HG03175 (cell line): ENCODE data around the gene PIGX.

ENCODE experiments used
- ATAC-seq: cut with Tn5 transposase; IDR thresholded peaks from one replicate; pipeline ENCODE4 v1.9.1; 2021; ENCODE audit warnings: mild to moderate bottlenecking, moderate library complexity; ENCODE audit not compliant: unreplicated experiment

PIGX gene

GRCh38 chr3:196711838-196712513 is at the start of gene PIGX, which contains the start of gene CEP19:
Gene PIGX (plus strand): TSS chr3:196712377.
Gene CEP19 (minus strand): TSS chr3:196712250. CDS start chr3:196708657, 3,593 bp downstream.
- ATAC-seq, result peak; percentile 72

GRCh38 chr3:196662711-196663571 is 49.2 kb upstream of the PIGX start:
- ATAC-seq, result no peak

GRCh38 chr3:196666001-196666867 is 45.9 kb upstream of the PIGX start:
- no peak for ATAC-seq

- no peak for ATAC-seq
These were observed 44.9 kb upstream of the PIGX start for GRCh38 chr3:196667056-196667825.

GRCh38 chr3:196670339-196670738 is 41.8 kb upstream of the PIGX start:
- no peak for ATAC-seq

- ATAC-seq, result no peak
These were observed 38.5 kb upstream of the PIGX start for GRCh38 chr3:196673632-196674031.

GRCh38 chr3:196677353-196677752 is 34.8 kb upstream of the PIGX start:
- ATAC-seq, result no peak

GRCh38 chr3:196677931-196678330 is 34.2 kb upstream of the PIGX start:
- no peak for ATAC-seq

GRCh38 chr3:196684548-196685407 is 27.4 kb upstream of the PIGX start:
- peak; percentile 87 for ATAC-seq

- no peak for ATAC-seq
These were observed 25.7 kb upstream of the PIGX start for GRCh38 chr3:196686436-196686835.

GRCh38 chr3:196688349-196688748 is 23.8 kb upstream of the PIGX start:
- no peak for ATAC-seq

- no peak for ATAC-seq
These were observed 22.1 kb upstream of the PIGX start for GRCh38 chr3:196689941-196690660.

GRCh38 chr3:196691386-196691785 is 20.8 kb upstream of the PIGX start:
- ATAC-seq, result no peak

- no peak for ATAC-seq
These were observed 18.0 kb upstream of the PIGX start for GRCh38 chr3:196694202-196694638.

GRCh38 chr3:196694941-196695848 is 17.0 kb upstream of the PIGX start:
- no peak for ATAC-seq

GRCh38 chr3:196695849-196696226 is 16.3 kb upstream of the PIGX start:
- ATAC-seq, result no peak

- no peak for ATAC-seq
These were observed 14.9 kb upstream of the PIGX start for GRCh38 chr3:196697270-196697669.

- ATAC-seq, result no peak
These were observed 12.4 kb upstream of the PIGX start for GRCh38 chr3:196699749-196700148.
